PFSK-1 (cell line): ENCODE measurements around the gene IVD.

Source experiments
- FOXP2 ChIP-seq: optimal IDR thresholded peaks from 2 replicates; pipeline ENCODE3; 2011; ENCODE audit warnings: borderline replicate concordance, control low read depth, inconsistent platforms; ENCODE audit not compliant: insufficient read depth; ENCODE audit errors: extremely low read length, extremely low read depth
- POLR2AphosphoS5 ChIP-seq: IDR thresholded peaks from 2 replicates; pipeline ENCODE4 v1.6.1; 2012; ENCODE audit warnings: low read depth, mild to moderate bottlenecking, control low read depth, low read length, moderate library complexity
- REST ChIP-seq, 2 experiments: IDR thresholded peaks; 2 replicates each; pipeline versions ENCODE4 v1.6.1 to v1.8.0; 2011 to 2012; ENCODE audit warnings: low read depth in 2 of 2, low read length in 2 of 2, control low read depth in 1 of 2, inconsistent platforms in 1 of 2, mild to moderate bottlenecking in 1 of 2, moderate library complexity in 1 of 2; ENCODE audit not compliant: insufficient read depth in 1 of 2
- SIN3A ChIP-seq: IDR thresholded peaks from 2 replicates; pipeline ENCODE4 v1.6.1; 2012; ENCODE audit warnings: mild to moderate bottlenecking, low read length, moderate library complexity, borderline replicate concordance; ENCODE audit not compliant: insufficient read depth
- TAF1 ChIP-seq: IDR thresholded peaks from 2 replicates; pipeline ENCODE4 v1.6.1; 2012; ENCODE audit warnings: low read length, control low read depth, borderline replicate concordance; ENCODE audit not compliant: insufficient read depth

IVD gene

GRCh38 chr15:40454904-40455391 lies 49.4 kb downstream of the IVD start:
- no peak for TF ChIP-seq SIN3A
- TF ChIP-seq REST (IDR thresholded peaks at IDR 0.05; ENCODE audit: insufficient read depth in 1 of 2, low read depth in 2 of 2, low read length in 2 of 2), result no peak
- no peak for TF ChIP-seq FOXP2
- TF ChIP-seq TAF1, result no peak
- TF ChIP-seq POLR2AphosphoS5, result no peak

- TF ChIP-seq SIN3A, result no peak
- TF ChIP-seq TAF1, result no peak
- TF ChIP-seq POLR2AphosphoS5, result no peak
- TF ChIP-seq FOXP2, result no peak
- TF ChIP-seq REST (IDR thresholded peaks at IDR 0.05; ENCODE audit: insufficient read depth in 1 of 2, low read depth in 2 of 2, low read length in 2 of 2), result no peak
Observed at GRCh38 chr15:40456299-40456712, 50.7 kb downstream of the IVD start.

GRCh38 chr15:40456738-40457137 lies 51.1 kb downstream of the IVD start:
- TF ChIP-seq REST (IDR thresholded peaks at IDR 0.05; ENCODE audit: insufficient read depth in 1 of 2, low read depth in 2 of 2, low read length in 2 of 2), result no peak
- TF ChIP-seq FOXP2, result no peak
- TF ChIP-seq POLR2AphosphoS5, result no peak
- no peak for TF ChIP-seq SIN3A
- no peak for TF ChIP-seq TAF1

- no peak for TF ChIP-seq POLR2AphosphoS5
- TF ChIP-seq SIN3A, result no peak
- no peak for TF ChIP-seq REST (IDR thresholded peaks at IDR 0.05; ENCODE audit: insufficient read depth in 1 of 2, low read depth in 2 of 2, low read length in 2 of 2)
- TF ChIP-seq FOXP2, result no peak
- TF ChIP-seq TAF1, result no peak
Observed at GRCh38 chr15:40458495-40459371, 53.1 kb downstream of the IVD start.
